ENCODE results near the gene ATXN1.

Gene ATXN1

DNA sequence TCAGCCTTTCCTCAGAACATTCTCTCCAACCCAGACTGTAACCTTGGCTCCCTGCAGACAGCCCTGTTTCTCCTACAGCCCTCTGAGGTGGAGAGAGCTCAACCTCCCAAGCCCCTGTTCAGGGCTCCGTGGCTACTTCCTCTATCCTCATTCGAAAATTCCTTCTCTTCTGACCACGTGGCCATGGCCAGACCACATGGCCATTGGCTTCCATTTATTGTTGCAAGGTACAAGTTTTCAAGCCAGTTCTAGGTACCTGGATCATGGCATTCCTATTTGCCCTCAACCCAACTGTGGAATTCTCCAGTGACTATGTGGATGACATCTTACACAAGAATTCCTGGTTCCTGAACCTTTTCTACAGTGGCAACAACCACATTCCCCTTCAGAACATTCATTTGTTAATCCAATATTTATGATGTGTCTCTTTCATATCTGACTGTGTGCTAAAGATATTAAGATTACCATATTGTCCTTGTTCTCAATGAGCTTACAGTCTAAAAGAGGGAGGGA lies 361.0 kb downstream of the ATXN1 start (continued):
- TF ChIP-seq ZNF747 (tag by site-specific recombination; IDR thresholded peaks at IDR 0.05) (no peak), ZFP41 (tag by site-specific recombination; IDR thresholded peaks at IDR 0.05; ENCODE audit: borderline replicate concordance) (no peak), ZNF169 (tag by site-specific recombination; IDR thresholded peaks at IDR 0.05) (no peak), ZNF416 (tag by site-specific recombination; IDR thresholded peaks at IDR 0.05) (no peak), ZSCAN16 (tag by site-specific recombination; IDR thresholded peaks at IDR 0.05) (no peak)
- TF ChIP-seq, protein P1, sequence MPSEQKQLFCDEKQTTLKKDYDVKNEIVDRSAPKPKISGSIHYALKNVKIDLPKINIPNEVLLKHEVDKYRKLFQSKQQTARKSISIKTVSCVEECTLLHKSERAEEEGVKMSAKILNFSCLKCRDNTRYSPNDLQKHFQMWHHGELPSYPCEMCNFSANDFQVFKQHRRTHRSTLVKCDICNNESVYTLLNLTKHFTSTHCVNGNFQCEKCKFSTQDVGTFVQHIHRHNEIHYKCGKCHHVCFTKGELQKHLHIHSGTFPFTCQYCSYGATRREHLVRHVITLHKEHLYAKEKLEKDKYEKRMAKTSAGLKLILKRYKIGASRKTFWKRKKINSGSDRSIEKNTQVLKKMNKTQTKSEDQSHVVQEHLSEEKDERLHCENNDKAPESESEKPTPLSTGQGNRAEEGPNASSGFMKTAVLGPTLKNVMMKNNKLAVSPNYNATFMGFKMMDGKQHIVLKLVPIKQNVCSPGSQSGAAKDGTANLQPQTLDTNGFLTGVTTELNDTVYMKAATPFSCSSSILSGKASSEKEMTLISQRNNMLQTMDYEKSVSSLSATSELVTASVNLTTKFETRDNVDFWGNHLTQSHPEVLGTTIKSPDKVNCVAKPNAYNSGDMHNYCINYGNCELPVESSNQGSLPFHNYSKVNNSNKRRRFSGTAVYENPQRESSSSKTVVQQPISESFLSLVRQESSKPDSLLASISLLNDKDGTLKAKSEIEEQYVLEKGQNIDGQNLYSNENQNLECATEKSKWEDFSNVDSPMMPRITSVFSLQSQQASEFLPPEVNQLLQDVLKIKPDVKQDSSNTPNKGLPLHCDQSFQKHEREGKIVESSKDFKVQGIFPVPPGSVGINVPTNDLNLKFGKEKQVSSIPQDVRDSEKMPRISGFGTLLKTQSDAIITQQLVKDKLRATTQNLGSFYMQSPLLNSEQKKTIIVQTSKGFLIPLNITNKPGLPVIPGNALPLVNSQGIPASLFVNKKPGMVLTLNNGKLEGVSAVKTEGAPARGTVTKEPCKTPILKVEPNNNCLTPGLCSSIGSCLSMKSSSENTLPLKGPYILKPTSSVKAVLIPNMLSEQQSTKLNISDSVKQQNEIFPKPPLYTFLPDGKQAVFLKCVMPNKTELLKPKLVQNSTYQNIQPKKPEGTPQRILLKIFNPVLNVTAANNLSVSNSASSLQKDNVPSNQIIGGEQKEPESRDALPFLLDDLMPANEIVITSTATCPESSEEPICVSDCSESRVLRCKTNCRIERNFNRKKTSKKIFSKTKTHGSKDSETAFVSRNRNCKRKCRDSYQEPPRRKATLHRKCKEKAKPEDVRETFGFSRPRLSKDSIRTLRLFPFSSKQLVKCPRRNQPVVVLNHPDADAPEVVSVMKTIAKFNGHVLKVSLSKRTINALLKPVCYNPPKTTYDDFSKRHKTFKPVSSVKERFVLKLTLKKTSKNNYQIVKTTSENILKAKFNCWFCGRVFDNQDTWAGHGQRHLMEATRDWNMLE (tag by site-specific recombination; conservative IDR thresholded peaks at IDR 0.05; ENCODE audit: low read depth): no peak

DNA sequence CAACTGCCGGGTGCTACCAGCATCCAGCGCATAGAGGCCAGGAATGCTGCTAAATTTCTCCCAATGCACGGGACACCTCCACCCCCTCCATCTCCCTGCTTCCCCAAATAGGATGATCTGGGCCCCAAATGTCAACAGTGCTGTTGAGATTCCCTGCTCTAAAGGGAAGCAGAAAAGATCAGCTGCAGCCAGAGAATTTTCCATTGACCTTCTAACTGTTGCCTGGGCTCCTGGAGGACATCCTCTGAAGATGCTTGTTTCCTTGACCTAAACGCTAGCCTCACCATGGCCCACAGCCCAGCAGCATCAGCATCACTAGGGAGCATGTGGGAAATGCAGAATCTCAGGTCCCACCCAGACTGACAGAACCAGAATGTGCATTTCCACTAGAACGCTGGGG lies 361.6 kb downstream of the ATXN1 start:
- Histone ChIP-seq H3K36me3 (ENCODE audit: control insufficient read depth in 2 of 2, insufficient read depth in 1 of 2, low read length in 2 of 2) (no peaks in the 10 kb centered on the region), H3K27ac (ENCODE audit: extremely low read depth, low read depth, low read length) (no peak overlapping the region), H3K4me1 (ENCODE audit: control insufficient read depth, insufficient read depth, low read length) (0 out of 2 replicates have a peak, but pooled peaks cover 3% of the 10 kb centered on the region), H3K9me3 (ENCODE audit: control insufficient read depth, insufficient read depth, low read depth, low read length) (no peaks in the 10 kb centered on the region), H3K4me3 (ENCODE audit: low read depth, low read length) (no peak overlapping the region)
- TF ChIP-seq, protein P2, sequence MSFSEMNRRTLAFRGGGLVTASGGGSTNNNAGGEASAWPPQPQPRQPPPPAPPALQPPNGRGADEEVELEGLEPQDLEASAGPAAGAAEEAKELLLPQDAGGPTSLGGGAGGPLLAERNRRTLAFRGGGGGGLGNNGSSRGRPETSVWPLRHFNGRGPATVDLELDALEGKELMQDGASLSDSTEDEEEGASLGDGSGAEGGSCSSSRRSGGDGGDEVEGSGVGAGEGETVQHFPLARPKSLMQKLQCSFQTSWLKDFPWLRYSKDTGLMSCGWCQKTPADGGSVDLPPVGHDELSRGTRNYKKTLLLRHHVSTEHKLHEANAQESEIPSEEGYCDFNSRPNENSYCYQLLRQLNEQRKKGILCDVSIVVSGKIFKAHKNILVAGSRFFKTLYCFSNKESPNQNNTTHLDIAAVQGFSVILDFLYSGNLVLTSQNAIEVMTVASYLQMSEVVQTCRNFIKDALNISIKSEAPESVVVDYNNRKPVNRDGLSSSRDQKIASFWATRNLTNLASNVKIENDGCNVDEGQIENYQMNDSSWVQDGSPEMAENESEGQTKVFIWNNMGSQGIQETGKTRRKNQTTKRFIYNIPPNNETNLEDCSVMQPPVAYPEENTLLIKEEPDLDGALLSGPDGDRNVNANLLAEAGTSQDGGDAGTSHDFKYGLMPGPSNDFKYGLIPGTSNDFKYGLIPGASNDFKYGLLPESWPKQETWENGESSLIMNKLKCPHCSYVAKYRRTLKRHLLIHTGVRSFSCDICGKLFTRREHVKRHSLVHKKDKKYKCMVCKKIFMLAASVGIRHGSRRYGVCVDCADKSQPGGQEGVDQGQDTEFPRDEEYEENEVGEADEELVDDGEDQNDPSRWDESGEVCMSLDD (tag by site-specific recombination; IDR thresholded peaks at IDR 0.05): no peak
- ChIA-PET CTCF (no interaction called here), POLR2A (no interaction called here)

DNA sequence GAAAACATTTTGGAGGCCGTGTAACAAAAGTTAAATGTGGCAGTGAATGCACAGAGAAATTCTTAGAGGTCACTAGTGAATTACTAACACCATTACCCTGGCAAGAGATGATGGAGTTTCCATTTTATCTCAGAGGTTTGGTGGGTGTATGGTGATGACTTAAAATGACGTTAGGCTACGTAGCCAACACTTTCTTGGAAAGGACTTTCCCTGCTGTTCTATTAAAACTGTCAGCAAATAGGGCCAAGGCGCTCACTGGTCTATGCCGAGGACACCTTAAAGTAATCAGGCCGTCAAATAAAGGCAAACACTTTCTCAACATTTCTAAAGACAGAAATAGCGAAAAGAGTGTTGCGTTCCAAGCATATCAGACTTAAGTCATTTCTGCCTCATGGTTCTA lies 362.1 kb downstream of the ATXN1 start:
- Histone ChIP-seq H3K36me3 (ENCODE audit: control insufficient read depth in 2 of 2, insufficient read depth in 1 of 2, low read length in 2 of 2) (no peaks in the 10 kb centered on the region), H3K9me3 (ENCODE audit: control insufficient read depth, insufficient read depth, low read depth, low read length) (no peaks in the 10 kb centered on the region), H3K27ac (ENCODE audit: extremely low read depth, low read depth, low read length) (no peak overlapping the region), H3K4me1 (ENCODE audit: control insufficient read depth, insufficient read depth, low read length) (0 out of 2 replicates have a peak, but pooled peaks cover 3% of the 10 kb centered on the region), H3K4me3 (ENCODE audit: low read depth, low read length) (no peak overlapping the region)
- CTCF ChIA-PET: no interaction called here
- POLR2A ChIA-PET: no interaction called here
- TF ChIP-seq ZNF776 (tag by site-specific recombination; IDR thresholded peaks at IDR 0.05; ENCODE audit: borderline replicate concordance) (no peak), ZNF549 (tag by site-specific recombination; IDR thresholded peaks at IDR 0.05) (no peak), ZNF248 (tag by site-specific recombination; IDR thresholded peaks at IDR 0.05) (no peak), ZNF621 (tag by site-specific recombination; IDR thresholded peaks at IDR 0.05) (no peak), TCF7L2 (IDR thresholded peaks at IDR 0.05; ENCODE audit: borderline replicate concordance, low read depth, low read length) (no peak), FEZF1 (tag by site-specific recombination; IDR thresholded peaks at IDR 0.05) (no peak), SP3 (tag by site-specific recombination; IDR thresholded peaks at IDR 0.05) (no peak), ZBTB1 (tag by site-specific recombination; IDR thresholded peaks at IDR 0.05) (no peak), ZNF37A (tag by site-specific recombination; IDR thresholded peaks at IDR 0.05) (no peak), ZNF157 (tag by site-specific recombination; IDR thresholded peaks at IDR 0.05) (no peak), ZNF184 (tag by site-specific recombination; IDR thresholded peaks at IDR 0.05) (no peak), ZNF416 (tag by site-specific recombination; IDR thresholded peaks at IDR 0.05) (no peak)
- TF ChIP-seq, protein P2 (tag by site-specific recombination; IDR thresholded peaks at IDR 0.05): no peak
- TF ChIP-seq, protein P3, sequence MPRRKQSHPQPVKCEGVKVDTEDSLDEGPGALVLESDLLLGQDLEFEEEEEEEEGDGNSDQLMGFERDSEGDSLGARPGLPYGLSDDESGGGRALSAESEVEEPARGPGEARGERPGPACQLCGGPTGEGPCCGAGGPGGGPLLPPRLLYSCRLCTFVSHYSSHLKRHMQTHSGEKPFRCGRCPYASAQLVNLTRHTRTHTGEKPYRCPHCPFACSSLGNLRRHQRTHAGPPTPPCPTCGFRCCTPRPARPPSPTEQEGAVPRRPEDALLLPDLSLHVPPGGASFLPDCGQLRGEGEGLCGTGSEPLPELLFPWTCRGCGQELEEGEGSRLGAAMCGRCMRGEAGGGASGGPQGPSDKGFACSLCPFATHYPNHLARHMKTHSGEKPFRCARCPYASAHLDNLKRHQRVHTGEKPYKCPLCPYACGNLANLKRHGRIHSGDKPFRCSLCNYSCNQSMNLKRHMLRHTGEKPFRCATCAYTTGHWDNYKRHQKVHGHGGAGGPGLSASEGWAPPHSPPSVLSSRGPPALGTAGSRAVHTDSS (tag by site-specific recombination; IDR thresholded peaks at IDR 0.05): no peak
- TF ChIP-seq, protein P4, sequence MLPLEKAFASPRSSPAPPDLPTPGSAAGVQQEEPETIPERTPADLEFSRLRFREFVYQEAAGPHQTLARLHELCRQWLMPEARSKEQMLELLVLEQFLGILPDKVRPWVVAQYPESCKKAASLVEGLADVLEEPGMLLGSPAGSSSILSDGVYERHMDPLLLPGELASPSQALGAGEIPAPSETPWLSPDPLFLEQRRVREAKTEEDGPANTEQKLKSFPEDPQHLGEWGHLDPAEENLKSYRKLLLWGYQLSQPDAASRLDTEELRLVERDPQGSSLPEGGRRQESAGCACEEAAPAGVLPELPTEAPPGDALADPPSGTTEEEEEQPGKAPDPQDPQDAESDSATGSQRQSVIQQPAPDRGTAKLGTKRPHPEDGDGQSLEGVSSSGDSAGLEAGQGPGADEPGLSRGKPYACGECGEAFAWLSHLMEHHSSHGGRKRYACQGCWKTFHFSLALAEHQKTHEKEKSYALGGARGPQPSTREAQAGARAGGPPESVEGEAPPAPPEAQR (tag by site-specific recombination; IDR thresholded peaks at IDR 0.05): no peak
